Gastrocnemius medialis (tissue), 4 donors: ENCODE results near the gene CFL2.

ENCODE experiments used
- POLR2A ChIP-seq, 2 donors: fragments of 450-650 bp; IDR thresholded peaks; one replicate each; pipeline ENCODE4 v1.6.1; 2017; ENCODE audit warnings: antibody characterized with exemption in 2 of 2, mild to moderate bottlenecking in 2 of 2, moderate library complexity in 2 of 2
- TF ChIP-seq, protein P1 (sequence below), 5 experiments: fragments of 450-650 bp in 3 of 5; fragments of 200-600 bp in 2 of 5; sonication (generic) in 2 of 5; IDR thresholded peaks in 4 of 5; conservative IDR thresholded peaks in 1 of 5; 1 replicate in 4 of 5; 2 replicates in 1 of 5; pipeline ENCODE4 v1.5.1; 2016 to 2019; ENCODE audit warnings: antibody characterized with exemption in 5 of 5, mild to moderate bottlenecking in 3 of 5, moderate library complexity in 3 of 5

DNA sequence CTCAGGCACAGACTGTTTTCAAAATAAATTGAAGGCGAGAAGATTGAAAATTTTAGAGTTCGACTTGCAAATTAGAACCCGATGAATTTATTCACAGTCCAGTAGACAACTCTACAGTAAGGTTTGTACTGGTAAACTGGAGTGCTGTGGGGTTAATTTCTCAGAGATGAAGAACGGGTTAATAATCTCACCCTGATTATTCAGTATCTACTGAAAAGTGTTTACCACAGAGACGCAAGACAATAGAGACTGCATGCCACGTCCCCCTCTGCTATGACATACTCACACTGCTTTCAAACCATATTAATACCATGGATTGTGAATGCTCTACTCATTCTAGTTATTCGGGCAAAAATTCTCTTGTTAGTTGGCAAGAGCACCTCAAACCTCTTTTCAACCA lies 36.1 kb downstream of the CFL2 start:
- TF ChIP-seq POLR2A (IDR thresholded peaks at IDR 0.05) = no peak
- TF ChIP-seq, protein P1, sequence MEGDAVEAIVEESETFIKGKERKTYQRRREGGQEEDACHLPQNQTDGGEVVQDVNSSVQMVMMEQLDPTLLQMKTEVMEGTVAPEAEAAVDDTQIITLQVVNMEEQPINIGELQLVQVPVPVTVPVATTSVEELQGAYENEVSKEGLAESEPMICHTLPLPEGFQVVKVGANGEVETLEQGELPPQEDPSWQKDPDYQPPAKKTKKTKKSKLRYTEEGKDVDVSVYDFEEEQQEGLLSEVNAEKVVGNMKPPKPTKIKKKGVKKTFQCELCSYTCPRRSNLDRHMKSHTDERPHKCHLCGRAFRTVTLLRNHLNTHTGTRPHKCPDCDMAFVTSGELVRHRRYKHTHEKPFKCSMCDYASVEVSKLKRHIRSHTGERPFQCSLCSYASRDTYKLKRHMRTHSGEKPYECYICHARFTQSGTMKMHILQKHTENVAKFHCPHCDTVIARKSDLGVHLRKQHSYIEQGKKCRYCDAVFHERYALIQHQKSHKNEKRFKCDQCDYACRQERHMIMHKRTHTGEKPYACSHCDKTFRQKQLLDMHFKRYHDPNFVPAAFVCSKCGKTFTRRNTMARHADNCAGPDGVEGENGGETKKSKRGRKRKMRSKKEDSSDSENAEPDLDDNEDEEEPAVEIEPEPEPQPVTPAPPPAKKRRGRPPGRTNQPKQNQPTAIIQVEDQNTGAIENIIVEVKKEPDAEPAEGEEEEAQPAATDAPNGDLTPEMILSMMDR (IDR thresholded peaks at IDR 0.05 in 4 of 5, conservative IDR thresholded peaks at IDR 0.05 in 1 of 5) = no peak
